GM21825 (cell line): ENCODE measurements around the gene DNAJC13.
"Not testable (repeated sequence)": the region's sequence is repeated elsewhere in the genome, so short reads cannot be mapped to it uniquely, and the experiment has no call there.

ENCODE experiments used
- ATAC-seq: cut with Tn5 transposase; IDR thresholded peaks from one replicate; pipeline ENCODE4 v1.9.1; 2021; ENCODE audit warnings: mild to moderate bottlenecking, moderate library complexity; ENCODE audit not compliant: unreplicated experiment

The DNAJC13 gene

GRCh38 chr3:132538072-132538471 is 120.8 kb downstream of the DNAJC13 start:
- no peak for ATAC-seq

DNA sequence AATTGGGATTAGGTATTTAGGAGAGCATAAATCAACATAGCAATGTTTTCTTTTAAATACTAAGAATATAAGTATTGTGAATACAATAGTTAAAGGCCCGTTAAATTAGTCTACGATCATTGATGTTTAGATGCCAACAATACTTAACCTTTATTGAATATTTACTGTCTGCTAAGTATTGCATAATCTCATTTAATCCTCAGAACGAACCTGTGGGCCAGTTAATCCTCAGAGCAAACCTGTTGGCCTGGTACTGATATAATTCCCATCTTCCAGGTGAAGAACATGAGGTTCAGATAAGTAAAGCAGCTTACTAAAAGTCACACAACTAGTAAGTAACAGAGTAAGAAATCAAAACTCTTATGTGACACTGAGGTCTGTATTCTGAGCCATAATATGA is 122.4 kb downstream of the DNAJC13 start:
- ATAC-seq, result no peak

GRCh38 chr3:132542577-132542976 is 125.3 kb downstream of the DNAJC13 start:
- no peak for ATAC-seq

DNA sequence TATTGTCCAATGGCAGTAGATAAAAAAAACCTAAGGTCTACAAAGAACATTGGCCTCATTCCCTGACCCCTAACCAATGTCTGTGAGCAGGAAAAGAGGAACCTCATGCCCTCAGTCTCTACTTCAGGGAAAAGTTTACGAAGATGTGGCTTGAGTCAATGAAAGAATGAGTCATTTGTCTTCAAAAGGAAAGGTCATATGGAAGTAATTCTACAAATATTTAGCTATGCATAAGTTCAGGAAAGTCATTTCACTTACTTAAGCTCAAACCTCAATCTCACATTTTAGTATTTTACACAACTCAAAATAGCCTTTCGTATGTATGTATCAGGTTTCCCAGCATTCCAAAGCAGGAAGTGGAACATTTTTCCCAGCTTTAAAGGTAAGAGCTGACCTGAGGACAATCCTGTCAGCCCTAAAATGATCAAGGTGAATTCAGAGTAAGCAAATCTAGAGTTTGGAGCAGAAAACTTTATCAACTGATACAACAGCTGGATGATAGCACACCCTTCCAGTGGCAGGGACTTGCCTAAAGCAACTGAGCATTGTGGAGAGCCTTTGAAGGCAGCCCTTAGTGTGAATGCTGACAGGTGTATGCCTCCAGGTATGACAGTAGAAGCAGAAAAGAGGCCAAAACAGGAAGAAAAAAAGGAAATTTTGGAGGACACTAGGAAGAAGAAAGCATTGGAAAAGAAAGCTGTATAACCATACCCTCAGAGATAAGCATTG is 125.9 kb downstream of the DNAJC13 start:
- ATAC-seq, result no peak

DNA sequence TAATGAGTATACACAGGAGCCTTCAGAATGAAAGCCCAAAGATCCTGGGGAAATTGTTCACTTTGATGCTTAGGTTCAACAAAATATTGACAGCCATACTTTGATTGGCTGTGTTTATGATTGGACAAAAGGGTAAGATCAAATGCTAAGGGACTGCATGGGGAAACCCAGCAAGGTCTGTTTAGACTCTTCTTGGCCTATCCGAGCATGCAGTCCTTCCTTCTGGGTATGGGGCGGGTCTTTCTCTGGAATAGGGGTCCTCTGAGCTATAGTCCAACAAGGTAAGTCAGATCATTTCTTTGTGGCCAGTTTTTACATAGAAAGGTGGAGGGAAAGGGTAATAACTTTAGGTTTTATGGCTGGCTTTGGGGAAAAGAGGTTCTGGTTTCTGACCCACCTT is 126.8 kb downstream of the DNAJC13 start:
- no peak for ATAC-seq

DNA sequence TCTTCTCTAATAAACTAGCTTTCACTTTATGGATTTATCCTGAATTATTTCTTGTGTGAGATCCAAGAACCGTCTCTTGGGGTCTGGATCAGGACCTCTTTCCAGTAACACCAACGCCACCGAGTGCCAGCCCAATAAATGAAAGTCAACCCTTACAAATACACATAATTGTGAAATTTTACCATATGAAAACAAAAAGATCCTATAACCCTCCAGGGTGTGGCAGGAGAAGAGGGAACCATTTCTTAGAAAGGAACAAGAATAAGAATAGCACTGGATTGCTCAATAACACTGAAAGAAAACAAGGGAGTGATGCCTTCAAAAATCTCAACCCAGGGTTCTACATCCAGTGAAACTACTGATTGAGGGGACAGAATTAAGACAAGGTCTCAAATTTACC is 128.2 kb downstream of the DNAJC13 start:
- no peak for ATAC-seq

GRCh38 chr3:132549169-132549568 is 131.9 kb downstream of the DNAJC13 start:
- no peak for ATAC-seq

- peak; percentile 77 for ATAC-seq
These were observed 132.7 kb downstream of the DNAJC13 start for GRCh38 chr3:132549890-132550578.

DNA sequence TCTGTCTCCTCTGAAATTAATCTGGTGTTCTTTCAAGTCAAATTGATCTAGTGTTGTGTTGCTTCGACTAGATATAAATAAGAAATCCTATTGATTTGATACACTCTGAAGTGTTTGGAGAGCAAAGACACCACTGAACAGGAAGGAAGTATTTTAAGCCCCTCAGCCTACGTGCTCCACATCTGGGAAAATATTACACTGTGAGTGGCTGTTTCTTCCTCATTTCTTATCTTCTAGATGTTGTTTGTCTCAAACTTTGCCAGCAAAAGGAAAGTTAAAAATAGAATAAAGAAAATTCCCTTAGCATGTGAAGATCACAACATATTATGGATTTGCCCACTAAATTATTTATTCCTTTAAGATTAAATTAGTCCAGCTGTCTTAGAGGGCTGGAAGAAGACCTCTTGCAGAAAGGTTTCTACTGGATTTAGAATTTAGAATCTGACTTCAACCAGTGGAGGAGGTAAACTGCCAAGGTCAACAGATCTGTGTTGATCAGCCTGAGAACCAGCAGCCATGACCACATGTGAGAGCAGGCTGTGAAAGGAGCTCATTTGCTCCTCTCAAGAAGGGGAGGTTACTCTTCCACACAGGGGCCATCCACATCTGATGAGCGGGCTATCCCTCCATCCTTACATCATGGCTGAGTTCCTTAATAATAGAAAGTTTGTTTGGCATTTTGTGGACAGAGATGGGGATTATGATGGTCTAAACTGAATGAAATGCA is 133.4 kb downstream of the DNAJC13 start:
- no peak for ATAC-seq

GRCh38 chr3:132553826-132554225 is 136.5 kb downstream of the DNAJC13 start:
- ATAC-seq, result no peak

DNA sequence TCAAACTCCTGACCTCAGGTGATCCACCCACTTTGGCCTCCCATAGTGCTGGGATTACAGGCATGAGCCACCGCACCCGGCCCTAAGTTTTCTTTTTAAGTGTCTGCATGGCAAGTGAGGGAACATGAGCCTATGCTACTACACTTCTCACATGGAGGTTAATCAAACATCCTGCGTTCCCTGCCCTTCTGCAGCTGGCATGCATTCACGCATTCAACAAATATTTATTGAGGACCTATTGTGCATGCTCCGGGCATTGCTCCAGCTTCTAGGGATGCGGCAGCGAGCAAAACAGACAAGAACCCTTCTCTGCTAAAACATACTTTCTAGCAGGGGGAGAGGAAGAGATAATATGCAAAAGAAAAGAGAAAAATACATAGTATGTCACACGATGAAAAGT is 137.1 kb downstream of the DNAJC13 start:
- no peak for ATAC-seq

GRCh38 chr3:132555306-132556035 is 138.2 kb downstream of the DNAJC13 start:
- ATAC-seq, result no peak

- ATAC-seq, result not testable (repeated sequence)
These were observed 138.7 kb downstream of the DNAJC13 start for GRCh38 chr3:132556036-132556386.

- ATAC-seq, result no peak
These were observed 139.3 kb downstream of the DNAJC13 start for GRCh38 chr3:132556508-132557159.

DNA sequence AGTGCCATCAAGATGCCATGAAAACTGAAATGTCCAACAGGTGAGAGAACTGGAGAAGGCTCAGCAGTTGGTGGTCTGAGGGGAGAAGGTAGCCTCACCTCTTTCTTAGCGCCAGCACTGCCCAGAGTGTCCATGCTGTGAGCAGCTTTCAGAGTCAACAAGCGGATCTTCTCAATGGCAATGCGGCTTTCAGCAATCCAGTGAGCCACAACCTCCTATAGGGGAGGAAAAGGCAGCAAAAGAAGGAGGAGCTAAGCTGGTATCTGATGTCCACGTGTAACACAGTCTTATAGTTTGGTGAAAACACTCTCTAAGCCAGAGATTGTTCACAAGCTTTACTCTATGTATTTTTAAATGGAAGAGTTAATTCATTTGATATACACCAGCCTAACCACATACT is 143.7 kb downstream of the DNAJC13 start:
- no peak for ATAC-seq

GRCh38 chr3:132563420-132564069 is 146.2 kb downstream of the DNAJC13 start:
- no peak for ATAC-seq

GRCh38 chr3:132564070-132564465 is 146.8 kb downstream of the DNAJC13 start:
- no peak for ATAC-seq

- ATAC-seq, result no peak
These were observed 151.1 kb downstream of the DNAJC13 start for GRCh38 chr3:132568422-132568821.

GRCh38 chr3:132569153-132569552 is 151.9 kb downstream of the DNAJC13 start:
- no peak for ATAC-seq

GRCh38 chr3:132569580-132569979 is 152.3 kb downstream of the DNAJC13 start:
- ATAC-seq, result no peak
